HG02763 (cell line): ENCODE measurements around the gene ABLIM1.

Source experiments
- ATAC-seq: cut with Tn5 transposase; IDR thresholded peaks from one replicate; pipeline ENCODE4 v1.9.1; 2021; ENCODE audit warnings: mild to moderate bottlenecking, moderate library complexity; ENCODE audit not compliant: unreplicated experiment

Gene ABLIM1

GRCh38 chr10:114649217-114649903 is 8.7 kb downstream of the ABLIM1 start:
- no peak for ATAC-seq

GRCh38 chr10:114648368-114648767 is 9.7 kb downstream of the ABLIM1 start:
- ATAC-seq: no peak

DNA sequence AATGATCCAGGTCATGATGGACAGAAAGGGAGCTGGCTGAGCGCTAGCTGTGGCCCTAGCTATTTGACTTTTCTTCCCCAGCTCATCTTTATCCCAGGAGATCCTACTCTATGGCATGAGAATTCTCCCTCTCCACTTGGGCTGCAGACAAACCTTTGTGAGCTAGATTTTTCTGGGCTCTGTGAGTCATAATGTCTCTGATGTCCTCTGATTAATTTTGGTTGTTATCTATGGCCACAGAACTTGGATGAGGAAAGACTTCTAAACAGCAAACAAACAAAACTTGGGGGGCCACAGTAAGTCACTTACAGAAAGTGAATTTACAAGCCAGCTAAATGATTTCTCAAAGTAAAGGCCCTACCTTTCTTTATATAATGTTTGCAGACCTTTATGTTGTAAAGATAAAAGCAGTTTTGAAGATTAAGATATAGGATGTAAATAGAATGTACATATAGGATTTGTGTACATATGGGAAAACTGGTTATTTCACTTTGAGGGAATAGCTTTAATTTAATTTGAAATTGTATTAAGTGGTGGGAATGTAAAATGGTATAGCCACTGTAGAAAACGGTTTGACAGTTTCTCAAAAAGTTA is 10.4 kb downstream of the ABLIM1 start:
- no peak for ATAC-seq

GRCh38 chr10:114646426-114646825 is 11.6 kb downstream of the ABLIM1 start:
- no peak for ATAC-seq

- no peak for ATAC-seq
Observed at GRCh38 chr10:114645706-114646105, 12.4 kb downstream of the ABLIM1 start.

DNA sequence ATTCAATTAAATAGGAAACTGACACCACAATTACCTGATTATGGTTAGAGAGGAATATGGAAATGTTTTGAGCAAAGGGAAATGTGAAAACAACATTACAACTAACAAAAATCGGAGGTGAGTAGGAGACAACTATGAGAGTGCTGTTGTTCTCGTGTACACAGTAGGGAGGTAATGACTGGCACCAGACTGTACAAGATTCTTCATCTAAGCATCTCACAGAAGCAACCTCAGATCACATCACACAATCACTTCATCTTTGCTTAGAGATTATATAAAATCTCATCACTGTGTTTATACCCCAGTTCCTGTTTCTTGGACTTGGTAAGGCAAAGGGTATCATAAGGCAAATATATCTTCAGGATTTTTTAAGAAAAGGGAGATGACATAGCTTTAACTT is 14.9 kb downstream of the ABLIM1 start:
- no peak for ATAC-seq

DNA sequence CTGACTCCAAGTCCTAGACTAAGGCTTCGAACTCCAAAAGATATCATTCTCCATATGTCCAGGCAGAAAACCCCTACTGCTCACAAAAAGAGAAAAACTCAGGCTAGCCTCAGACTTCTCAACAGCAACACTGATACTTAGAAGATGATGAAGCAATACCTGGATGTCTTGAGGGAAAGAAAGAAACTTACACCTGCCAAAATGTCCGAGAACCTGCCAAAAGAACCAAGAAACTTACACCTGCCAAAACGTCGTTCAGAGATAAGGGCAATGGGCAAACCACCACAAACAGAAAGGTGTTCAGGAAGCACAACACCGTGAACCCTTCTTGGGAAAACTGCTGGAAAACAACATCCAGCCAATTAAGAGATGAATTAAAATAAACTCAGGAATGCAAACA is 15.3 kb downstream of the ABLIM1 start:
- no peak for ATAC-seq

- peak; percentile 81 for ATAC-seq
Observed at GRCh38 chr10:114638821-114639625, 19.1 kb downstream of the ABLIM1 start.

DNA sequence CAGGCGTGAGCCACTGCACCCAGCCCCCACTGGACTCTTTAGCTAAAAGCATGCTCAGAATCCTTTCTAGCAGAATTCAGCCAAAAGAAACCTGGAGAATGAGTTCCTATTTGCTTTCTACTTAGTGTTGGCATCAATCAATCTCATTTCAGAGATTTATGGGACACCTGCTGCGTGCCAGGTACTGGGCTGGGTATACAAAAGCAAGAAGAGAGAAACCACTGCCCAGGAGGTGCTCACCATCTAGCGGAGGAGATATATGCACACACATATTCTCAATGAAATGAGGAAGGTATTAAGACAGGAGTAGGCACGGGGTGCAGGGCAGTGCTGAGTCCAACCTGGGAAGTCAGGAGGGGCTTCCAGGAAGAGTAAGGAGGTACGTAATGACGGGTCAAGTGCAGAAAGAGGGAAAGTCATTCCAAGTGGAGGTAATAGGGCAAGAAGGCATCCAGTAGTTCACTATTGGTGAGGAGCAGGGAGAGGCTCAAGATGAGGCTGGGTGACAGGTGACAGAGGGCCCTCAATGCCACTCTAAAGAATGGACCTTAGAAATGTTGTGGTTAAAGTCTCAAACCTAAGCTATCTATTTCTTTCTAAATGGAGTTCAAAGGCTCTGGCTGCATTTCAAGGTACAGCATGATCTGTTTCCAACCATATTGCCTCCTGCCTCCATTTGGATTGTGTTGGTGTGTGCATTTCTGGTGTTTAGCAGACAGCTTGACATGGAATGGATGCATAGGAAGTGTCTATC is 22.1 kb downstream of the ABLIM1 start:
- ATAC-seq: no peak

GRCh38 chr10:114635101-114635500 is 23.0 kb downstream of the ABLIM1 start:
- ATAC-seq: no peak

- no peak for ATAC-seq
Observed at GRCh38 chr10:114634609-114634979, 23.5 kb downstream of the ABLIM1 start.

DNA sequence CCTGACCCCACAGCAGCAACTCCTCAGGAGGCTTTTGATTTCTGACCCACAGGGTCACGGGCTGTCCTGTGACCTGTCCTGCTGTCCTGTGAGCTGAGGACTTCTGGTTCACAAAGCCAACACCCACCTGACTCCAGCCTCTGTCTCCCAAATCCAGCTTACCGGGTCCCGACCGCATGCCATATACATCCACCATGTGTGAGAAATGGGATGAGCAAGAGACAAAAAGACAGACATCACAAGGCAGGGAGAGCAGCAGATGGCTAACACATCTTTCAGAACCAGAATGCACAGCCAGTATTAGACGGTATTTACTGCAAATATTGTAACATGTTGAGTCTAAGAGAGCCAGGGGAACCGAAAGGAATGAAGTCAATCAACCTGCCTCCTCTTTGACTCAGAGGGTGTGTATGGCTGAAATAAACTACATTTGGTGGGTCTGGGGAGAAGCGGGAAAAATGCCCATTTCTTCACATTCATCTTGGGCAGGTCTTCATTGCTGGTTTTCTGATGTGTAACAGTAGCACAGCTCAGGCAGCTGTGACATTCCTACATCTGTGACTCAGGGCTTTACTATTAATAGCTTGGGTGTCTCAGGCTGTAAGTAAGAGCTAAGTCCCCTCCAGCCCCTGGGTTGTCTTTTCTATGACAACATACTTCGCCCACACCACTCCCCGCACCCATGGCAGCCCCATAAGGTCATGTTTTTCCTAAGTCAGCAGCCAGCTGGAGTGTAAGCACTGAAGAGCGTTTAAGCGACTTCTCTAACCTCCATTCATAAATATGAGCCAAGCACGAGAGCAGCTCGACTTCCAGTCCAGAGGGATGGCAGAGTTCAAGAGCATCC is 25.0 kb downstream of the ABLIM1 start:
- ATAC-seq: no peak

- peak; percentile 74 for ATAC-seq
Observed at GRCh38 chr10:114631666-114632417, 26.2 kb downstream of the ABLIM1 start.

- no peak for ATAC-seq
Observed at GRCh38 chr10:114631090-114631665, 26.9 kb downstream of the ABLIM1 start.

- no peak for ATAC-seq
Observed at GRCh38 chr10:114629824-114630730, 28.0 kb downstream of the ABLIM1 start.

DNA sequence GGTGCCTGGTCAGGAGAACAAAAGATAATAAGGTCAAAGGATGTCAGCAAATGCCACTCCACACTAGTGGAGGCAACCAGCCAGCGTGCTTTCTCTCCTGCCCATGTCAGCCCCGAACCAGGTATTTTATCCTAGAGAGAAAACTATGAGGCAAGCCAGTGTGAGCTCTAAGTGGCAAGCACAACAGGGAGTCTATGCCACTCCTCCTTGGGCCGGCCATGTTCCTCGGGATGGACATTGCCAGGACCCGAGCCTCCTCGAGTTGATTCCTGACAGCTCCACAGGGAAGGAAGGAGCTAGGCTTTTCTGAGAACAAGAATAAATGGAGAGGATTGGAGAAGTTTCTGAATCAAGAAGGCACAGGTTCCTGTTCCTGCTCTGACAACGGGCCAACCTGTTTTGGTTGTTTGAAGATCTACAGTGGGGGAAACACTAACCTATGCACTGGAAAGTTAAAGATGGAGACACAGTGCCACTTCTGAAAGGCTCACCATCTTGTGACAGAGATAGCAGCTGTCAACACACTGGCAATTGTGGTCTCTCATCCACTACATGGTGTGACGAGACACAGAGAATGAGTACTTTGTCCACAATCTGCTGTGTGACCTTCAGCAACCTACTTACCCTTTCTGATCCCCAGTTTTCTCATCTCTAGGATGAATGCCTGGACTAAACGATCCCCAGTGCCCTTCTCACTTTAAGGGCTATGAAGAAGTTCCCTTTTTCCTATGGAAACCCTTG is 28.8 kb downstream of the ABLIM1 start:
- no peak for ATAC-seq

GRCh38 chr10:114628106-114628505 is 30.0 kb downstream of the ABLIM1 start:
- ATAC-seq: no peak

- ATAC-seq: no peak
Observed at GRCh38 chr10:114626841-114627240, 31.2 kb downstream of the ABLIM1 start.
